Measurements from ENCODE around the gene M1AP.

GRCh38 chr2:74532222-74532621 is 115.9 kb downstream of the M1AP start:
- TF ChIP-seq CTCF (IDR thresholded peaks at IDR 0.05) (no peak), POLR2AphosphoS5 (IDR thresholded peaks at IDR 0.05; ENCODE audit: insufficient read depth in 1 of 2, low read depth in 1 of 2) (no peak), POLR2A (IDR thresholded peaks at IDR 0.05) (no peak)
